Mononuclear cell (primary cell): Measurements from ENCODE around the gene METRN. TPM values are rescaled to one million over a fixed set of nuclear protein-coding genes. Genes with fewer than 3 reads are reported as not detected.
"Not testable (repeated sequence)": the region's sequence is repeated elsewhere in the genome, so short reads cannot be mapped to it uniquely, and the experiment has no call there.

ENCODE experiments used
- H3K27me3 ChIP-seq: 2 replicates; pipeline ENCODE4 v1.6.0; 2011; ENCODE audit warnings: low read length, control low read depth; ENCODE audit not compliant: insufficient read depth
- H3K4me1 ChIP-seq: 2 replicates; pipeline ENCODE4 v1.5.1; 2011; ENCODE audit warnings: mild to moderate bottlenecking, low read length, control low read depth; ENCODE audit not compliant: insufficient read depth
- H3K4me3 ChIP-seq: 2 replicates; pipeline ENCODE4 v1.5.1; 2011; ENCODE audit warnings: mild to moderate bottlenecking, low read length, moderate library complexity
- H3K9me3 ChIP-seq: 2 replicates; pipeline ENCODE4 v1.5.1; 2011; ENCODE audit warnings: low read depth, mild to moderate bottlenecking, control low read depth, low read length
- total RNA-seq: library from RNA; depleted of rRNA; stranded (reverse); fragments of >200 nt; gene quantifications from one replicate; pipeline ENCODE4 v1.2.3, GENCODE V29; 2012

Gene METRN
- total RNA-seq, 1 donor: 4.8 TPM

GRCh38 chr16:708019-708418 lies 6.9 kb upstream of the METRN start:
- H3K4me1 ChIP-seq: peaks cover 6% of the 10 kb centered on the region
- no peak overlapping the region for H3K4me3 ChIP-seq
- no peaks in the 10 kb centered on the region for H3K9me3 ChIP-seq
- H3K27me3 ChIP-seq: peaks cover 28% of the 10 kb centered on the region

GRCh38 chr16:708959-709358 lies 6.0 kb upstream of the METRN start:
- H3K4me1 ChIP-seq: peaks cover 6% of the 10 kb centered on the region
- H3K9me3 ChIP-seq: no peaks in the 10 kb centered on the region
- H3K4me3 ChIP-seq: no peak overlapping the region
- peaks cover 24% of the 10 kb centered on the region for H3K27me3 ChIP-seq

GRCh38 chr16:709566-710499 lies 5.1 kb upstream of the METRN start:
- Histone ChIP-seq H3K4me1 (peaks cover 11% of the 10 kb centered on the region), H3K27me3 (peaks cover 19% of the 10 kb centered on the region), H3K4me3 (no peak overlapping the region), H3K9me3 (no peaks in the 10 kb centered on the region)

GRCh38 chr16:710500-711075 lies 4.3 kb upstream of the METRN start:
- no peak overlapping the region for H3K4me3 ChIP-seq
- H3K27me3 ChIP-seq: peaks cover 17% of the 10 kb centered on the region
- peaks cover 15% of the 10 kb centered on the region for H3K4me1 ChIP-seq
- no peaks in the 10 kb centered on the region for H3K9me3 ChIP-seq

GRCh38 chr16:711084-711483 lies 3.8 kb upstream of the METRN start:
- peaks cover 19% of the 10 kb centered on the region for H3K27me3 ChIP-seq
- peaks cover 20% of the 10 kb centered on the region for H3K4me1 ChIP-seq
- no peak overlapping the region for H3K4me3 ChIP-seq
- no peaks in the 10 kb centered on the region for H3K9me3 ChIP-seq

- peaks cover 23% of the 10 kb centered on the region for H3K4me1 ChIP-seq
- no peaks in the 10 kb centered on the region for H3K9me3 ChIP-seq
- peaks cover 21% of the 10 kb centered on the region for H3K27me3 ChIP-seq
- H3K4me3 ChIP-seq: no peak overlapping the region
These were observed 3.2 kb upstream of the METRN start for GRCh38 chr16:711548-712320.

- H3K9me3 ChIP-seq, H3K4me3 ChIP-seq: not testable (repeated sequence)
- H3K27me3 ChIP-seq: peaks cover 14% of the 10 kb centered on the region
- peaks cover 23% of the 10 kb centered on the region for H3K4me1 ChIP-seq
These were observed 2.1 kb upstream of the METRN start for GRCh38 chr16:712740-713250.

GRCh38 chr16:714079-714478 lies 839 bp upstream of the METRN start:
- peaks cover 25% of the 10 kb centered on the region for H3K4me1 ChIP-seq
- H3K9me3 ChIP-seq: no peaks in the 10 kb centered on the region
- no peak overlapping the region for H3K4me3 ChIP-seq
- peaks cover 14% of the 10 kb centered on the region for H3K27me3 ChIP-seq

GRCh38 chr16:715477-716199 lies 720 bp downstream of the METRN start:
- Histone ChIP-seq H3K27me3 (peaks cover 9% of the 10 kb centered on the region), H3K4me3 (peak overlapping the region; percentile 27), H3K4me1 (peaks cover 40% of the 10 kb centered on the region), H3K9me3 (no peaks in the 10 kb centered on the region)

GRCh38 chr16:716200-716568 lies 1.3 kb downstream of the METRN start:
- Histone ChIP-seq H3K4me1 (peaks cover 41% of the 10 kb centered on the region), H3K4me3 (no peak overlapping the region), H3K9me3 (no peaks in the 10 kb centered on the region), H3K27me3 (peaks cover 9% of the 10 kb centered on the region)

GRCh38 chr16:716768-717325 lies 1.9 kb downstream of the METRN start:
- peaks cover 43% of the 10 kb centered on the region for H3K4me1 ChIP-seq

GRCh38 chr16:717450-718245 lies 2.7 kb downstream of the METRN start:
- peaks cover 9% of the 10 kb centered on the region for H3K27me3 ChIP-seq
- H3K9me3 ChIP-seq: no peaks in the 10 kb centered on the region
- H3K4me1 ChIP-seq: peaks cover 45% of the 10 kb centered on the region
- H3K4me3 ChIP-seq: no peak overlapping the region

More at GRCh38 chr16:716768-717325, 1.9 kb downstream of the METRN start:
- Histone ChIP-seq H3K4me3 (no peak overlapping the region), H3K9me3 (no peaks in the 10 kb centered on the region), H3K27me3 (peaks cover 9% of the 10 kb centered on the region)

GRCh38 chr16:718389-718788 lies 3.5 kb downstream of the METRN start:
- H3K9me3 ChIP-seq: no peaks in the 10 kb centered on the region
- H3K4me1 ChIP-seq: peaks cover 45% of the 10 kb centered on the region
- H3K27me3 ChIP-seq: peaks cover 9% of the 10 kb centered on the region
- no peak overlapping the region for H3K4me3 ChIP-seq
